ENCODE measurements around the gene CNBP.
"Not testable (repeated sequence)": the region's sequence is repeated elsewhere in the genome, so short reads cannot be mapped to it uniquely, and the experiment has no call there.

The CNBP gene

DNA sequence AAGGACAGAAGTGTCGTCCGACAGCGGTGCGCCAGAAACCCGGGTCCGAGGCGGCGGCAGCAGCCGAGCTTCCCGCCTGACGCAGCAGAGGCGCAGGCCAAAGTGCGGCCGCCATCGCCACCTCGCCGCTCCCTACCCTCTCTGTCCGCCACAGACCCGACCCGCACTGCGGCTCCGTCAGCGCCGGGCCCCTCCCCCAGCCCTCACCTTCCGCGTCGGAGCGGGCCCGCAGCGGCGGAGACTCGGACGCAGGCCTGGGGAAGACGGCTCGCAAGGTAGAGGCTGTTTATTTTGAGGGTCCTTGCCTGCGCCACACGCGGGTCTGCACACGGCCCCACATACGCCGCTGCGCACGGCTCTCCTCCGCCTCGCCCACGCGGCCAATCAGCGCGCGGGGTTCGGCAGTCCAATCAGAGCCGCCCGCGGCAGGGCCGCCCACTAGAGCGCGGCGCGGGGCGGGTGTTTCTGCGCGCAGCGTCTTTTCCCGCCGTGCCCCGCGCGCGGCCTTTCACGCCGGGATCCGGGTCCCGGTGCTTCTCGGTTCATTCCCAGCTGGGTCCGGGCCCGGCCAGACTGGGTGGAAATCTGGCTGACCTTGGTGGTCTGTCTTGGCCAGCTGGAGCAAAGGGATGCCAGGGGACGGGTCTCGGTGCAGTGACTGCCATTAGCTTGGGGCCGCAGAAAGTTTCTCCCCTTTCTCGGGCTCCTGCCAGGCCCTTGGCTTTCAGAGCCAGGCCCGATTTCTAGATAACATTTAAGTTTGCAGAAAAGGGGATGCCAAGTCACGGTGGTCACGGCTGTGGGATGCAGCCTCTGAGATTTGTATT lies at the start of gene CNBP:
Gene CNBP, minus strand, starts transcription at position 328 of the 827 bp plus-strand sequence. CDS start 12,139 bp downstream, outside the sequence.
- peak within 1 kb of the TSS; percentile 98 for H3K4me3 Mint-ChIP-seq

DNA sequence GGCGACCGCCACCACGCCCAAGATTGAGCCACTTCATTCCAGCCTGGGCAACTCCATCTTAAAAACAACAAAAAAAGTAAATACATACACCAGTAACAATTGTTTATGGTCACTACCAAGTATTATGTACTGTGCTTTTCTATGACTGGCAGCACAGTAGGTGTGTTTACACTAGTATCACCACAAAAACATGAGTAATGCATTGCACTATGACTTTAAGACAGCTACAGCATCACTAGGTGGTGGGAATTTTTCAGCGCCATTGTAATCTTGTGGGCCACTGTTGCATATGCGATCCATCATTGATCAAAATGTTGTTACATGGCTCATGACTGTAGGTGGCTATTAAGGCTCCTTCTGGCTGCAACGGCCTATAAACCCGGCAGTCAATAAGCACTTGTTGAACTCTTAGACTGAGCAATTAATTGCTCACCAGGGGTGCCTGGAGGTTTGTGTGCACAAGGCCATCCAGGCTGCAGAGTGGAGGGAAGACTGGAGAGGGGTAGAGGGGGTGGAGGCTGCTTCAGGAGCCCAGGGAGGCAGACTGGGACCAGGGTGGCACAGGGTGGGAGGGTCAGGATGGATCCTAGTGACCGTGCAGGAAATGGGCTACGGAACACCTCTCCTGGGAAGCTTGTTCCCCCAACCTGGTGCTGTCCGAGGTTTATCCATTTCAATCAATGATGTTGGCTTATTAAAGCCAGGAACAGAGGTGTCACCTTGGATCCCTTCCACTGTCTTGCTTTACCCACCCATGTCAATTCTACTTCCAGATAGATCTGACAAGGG lies 47.8 kb upstream of the CNBP start:
- Mint-ChIP-seq H3K4me1 (ENCODE audit: low read depth) (peaks cover 24% of the 10 kb centered on the region), H3K4me3 (no peak overlapping the region), H3K27me3 (no peaks in the 10 kb centered on the region), H3K27ac (peak overlapping the region; percentile 16), H3K36me3 (ENCODE audit: low read depth) (no peaks in the 10 kb centered on the region), H3K9me3 (no peaks in the 10 kb centered on the region)
- DNase-seq = no peak

More for the DNA sequence above, at the start of gene CNBP:
- Mint-ChIP-seq H3K4me1 (ENCODE audit: low read depth) (peaks cover 37% of the 10 kb centered on the region), H3K9me3 (no peaks in the 10 kb centered on the region), H3K36me3 (ENCODE audit: low read depth) (peaks cover 58% of the 10 kb centered on the region), H3K27ac (peak within 1 kb of the TSS; percentile 99), H3K27me3 (no peaks in the 10 kb centered on the region)
- peak; percentile 95 for DNase-seq

DNA sequence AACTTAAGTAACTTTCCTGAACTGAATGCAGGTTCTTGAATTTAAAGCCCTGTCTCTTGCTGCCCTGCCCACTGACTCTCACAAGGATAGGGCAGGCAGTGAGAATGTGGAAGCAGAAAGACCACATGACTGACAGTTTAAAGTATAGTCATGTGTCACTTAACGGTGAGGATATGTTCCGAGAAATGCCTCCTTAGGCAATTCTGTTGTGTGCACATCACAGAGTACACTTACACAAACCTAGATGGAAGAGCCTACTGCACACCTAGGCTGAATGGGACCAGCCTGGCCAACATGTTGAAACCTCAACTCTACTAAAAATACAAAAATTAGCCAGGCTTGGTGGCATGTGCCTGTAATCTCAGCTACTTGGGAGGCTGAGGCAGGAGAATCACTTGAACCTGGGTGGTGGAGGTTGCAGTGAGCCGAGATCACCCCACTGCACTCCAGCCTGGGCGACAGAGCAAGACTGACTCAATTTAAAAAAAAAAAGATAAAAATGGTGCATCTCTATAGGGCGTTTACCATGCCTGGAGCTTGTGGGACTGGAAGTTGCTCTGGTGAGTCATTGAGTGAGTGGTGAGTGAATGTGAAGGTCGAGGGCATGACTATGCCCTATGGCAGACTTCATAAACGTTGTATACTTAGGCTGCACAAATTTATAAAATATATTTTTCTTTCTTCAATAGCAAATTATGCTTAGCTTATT lies 46.8 kb upstream of the CNBP start:
- no peaks in the 10 kb centered on the region for H3K27me3 Mint-ChIP-seq
- peaks cover 28% of the 10 kb centered on the region for H3K4me1 Mint-ChIP-seq (ENCODE audit: low read depth)
- no peaks in the 10 kb centered on the region for H3K9me3 Mint-ChIP-seq
- DNase-seq = no peak
- no peak overlapping the region for H3K4me3 Mint-ChIP-seq
- H3K27ac Mint-ChIP-seq = peak overlapping the region; percentile 71
- H3K36me3 Mint-ChIP-seq (ENCODE audit: low read depth) = no peaks in the 10 kb centered on the region

DNA sequence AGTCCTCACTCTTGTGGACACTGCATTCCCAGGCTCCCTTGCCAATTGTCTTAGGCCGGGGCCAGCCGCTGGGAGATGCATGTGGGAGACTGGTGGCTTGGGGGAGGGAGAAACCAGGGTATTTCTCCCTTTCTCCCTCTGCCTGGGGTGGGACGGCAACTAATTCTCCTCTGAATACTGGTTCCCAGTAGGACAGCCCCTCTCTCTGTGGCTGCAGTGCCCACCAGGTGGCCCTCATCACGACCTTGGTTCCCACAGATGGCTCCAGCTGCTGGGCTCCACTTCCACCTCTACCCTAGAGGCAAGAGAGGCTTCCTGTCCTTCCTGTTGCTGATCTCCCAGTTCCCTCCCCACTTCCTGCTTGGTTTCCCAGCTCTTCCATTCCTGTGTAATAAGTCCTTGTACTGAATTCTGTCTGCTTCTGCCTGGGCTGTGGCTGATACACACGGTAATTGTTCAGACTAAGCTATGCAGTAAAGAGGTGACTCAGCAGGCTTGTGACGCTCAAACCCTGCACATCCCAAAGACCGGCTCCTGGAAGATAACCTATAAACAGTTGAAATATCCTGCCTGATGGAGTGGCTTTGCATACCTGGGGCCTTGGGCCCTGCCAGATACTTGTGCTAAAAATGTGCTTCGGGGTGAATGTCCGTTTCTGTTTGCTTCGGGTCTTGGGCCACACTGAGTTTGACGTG lies 45.3 kb upstream of the CNBP start:
- Mint-ChIP-seq H3K9me3 (no peaks in the 10 kb centered on the region), H3K4me1 (ENCODE audit: low read depth) (peaks cover 36% of the 10 kb centered on the region), H3K27ac (no peak overlapping the region), H3K4me3 (no peak overlapping the region), H3K36me3 (ENCODE audit: low read depth) (no peaks in the 10 kb centered on the region), H3K27me3 (no peaks in the 10 kb centered on the region)
- DNase-seq = no peak

DNA sequence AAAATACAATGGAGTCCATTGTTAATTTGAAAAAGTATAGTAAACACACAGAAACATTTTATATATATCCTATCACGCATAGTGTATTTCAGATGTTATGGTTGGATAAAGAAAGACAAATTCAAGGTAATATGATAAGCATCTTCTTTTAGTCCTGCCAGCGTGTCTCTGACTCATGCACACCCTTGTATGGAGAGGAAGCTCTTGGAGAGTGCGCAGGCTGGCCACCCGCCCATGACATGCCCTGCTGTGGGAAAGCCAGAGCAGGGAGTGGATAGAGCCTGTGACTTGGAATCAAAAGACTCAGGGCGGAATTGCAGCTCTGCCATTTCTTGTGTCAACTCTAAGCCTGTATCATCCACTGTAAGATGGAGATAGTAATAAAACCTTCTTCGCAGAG lies 42.7 kb upstream of the CNBP start:
- Mint-ChIP-seq H3K4me3 (no peak overlapping the region), H3K36me3 (ENCODE audit: low read depth) (no peaks in the 10 kb centered on the region), H3K27me3 (no peaks in the 10 kb centered on the region), H3K4me1 (ENCODE audit: low read depth) (peaks cover 29% of the 10 kb centered on the region), H3K27ac (no peak overlapping the region), H3K9me3 (no peaks in the 10 kb centered on the region)
- no peak for DNase-seq

DNA sequence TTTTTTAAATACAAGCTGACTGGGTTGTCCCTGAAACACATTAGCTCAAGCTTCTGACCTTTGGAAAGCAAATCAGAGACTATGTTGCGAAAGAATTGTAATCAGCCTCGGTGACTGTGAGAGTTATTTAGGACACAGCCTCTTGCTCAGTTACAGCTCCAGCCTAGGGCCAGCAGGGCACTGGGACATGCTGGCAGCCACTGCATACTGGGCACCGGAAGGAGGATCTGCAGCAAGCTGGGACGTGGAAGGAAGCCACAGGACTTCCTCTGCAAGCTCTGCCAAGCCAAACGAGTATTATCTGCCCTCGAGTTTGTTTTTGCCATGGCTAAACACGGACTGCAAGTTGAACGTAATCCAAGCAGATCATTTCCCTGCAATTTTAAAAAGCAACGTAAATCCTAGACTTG lies 41.3 kb upstream of the CNBP start:
- H3K4me3 Mint-ChIP-seq = peak overlapping the region; percentile 15
- DNase-seq = peak; percentile 39

DNA sequence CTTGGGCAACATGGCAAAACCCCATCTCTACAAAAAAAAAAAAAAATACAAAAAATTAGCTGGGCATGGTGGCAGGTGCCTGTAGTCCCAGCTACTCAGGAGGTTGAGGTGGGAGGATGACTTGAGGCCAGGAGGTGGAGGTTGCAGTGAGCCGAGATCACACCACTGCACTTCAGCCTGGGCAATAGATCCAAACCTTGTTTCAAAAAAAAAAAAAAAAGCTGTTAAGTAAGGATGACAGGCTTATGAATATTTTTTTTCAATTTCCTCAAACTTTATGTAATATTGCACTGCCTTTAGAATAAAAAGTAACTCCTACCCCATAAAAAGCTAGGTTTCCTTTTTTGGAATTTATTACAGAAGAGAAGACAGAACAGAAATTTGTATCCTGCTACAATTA lies 40.7 kb upstream of the CNBP start:
- not testable (repeated sequence) for H3K36me3 Mint-ChIP-seq (ENCODE audit: low read depth); DNase-seq; H3K27ac Mint-ChIP-seq; H3K4me3 Mint-ChIP-seq; H3K9me3 Mint-ChIP-seq; H3K27me3 Mint-ChIP-seq
- peaks cover 19% of the 10 kb centered on the region for H3K4me1 Mint-ChIP-seq (ENCODE audit: low read depth)

More for the DNA sequence above, 41.3 kb upstream of the CNBP start:
- no peaks in the 10 kb centered on the region for H3K27me3 Mint-ChIP-seq
- H3K36me3 Mint-ChIP-seq (ENCODE audit: low read depth) = no peaks in the 10 kb centered on the region
- H3K9me3 Mint-ChIP-seq = no peaks in the 10 kb centered on the region
- H3K27ac Mint-ChIP-seq = peak overlapping the region; percentile 28
- peaks cover 19% of the 10 kb centered on the region for H3K4me1 Mint-ChIP-seq (ENCODE audit: low read depth)

DNA sequence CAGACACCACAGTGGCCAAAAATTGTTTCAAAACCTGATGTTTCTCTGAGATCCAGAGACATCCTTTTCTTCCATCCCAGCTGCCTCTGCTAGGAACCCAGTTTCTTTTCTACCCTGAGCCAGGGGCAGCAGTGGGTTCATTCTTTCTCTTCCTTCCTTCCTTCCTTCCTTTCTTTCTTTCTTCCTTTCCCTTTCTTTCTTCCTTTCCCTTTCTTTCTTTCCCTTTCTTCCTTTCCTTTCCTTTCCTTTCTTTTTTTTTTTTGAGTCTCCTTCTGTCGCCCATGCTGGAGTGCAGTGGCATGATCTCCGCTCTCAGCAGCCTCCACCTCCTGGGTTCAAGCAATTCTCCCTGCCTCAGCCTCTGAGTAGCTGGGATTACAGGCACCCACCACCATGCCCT lies 35.0 kb upstream of the CNBP start:
- no peak for DNase-seq
- Mint-ChIP-seq H3K9me3 (no peaks in the 10 kb centered on the region), H3K27me3 (no peaks in the 10 kb centered on the region), H3K27ac (no peak overlapping the region), H3K36me3 (ENCODE audit: low read depth) (no peaks in the 10 kb centered on the region), H3K4me1 (ENCODE audit: low read depth) (no peaks in the 10 kb centered on the region), H3K4me3 (no peak overlapping the region)

DNA sequence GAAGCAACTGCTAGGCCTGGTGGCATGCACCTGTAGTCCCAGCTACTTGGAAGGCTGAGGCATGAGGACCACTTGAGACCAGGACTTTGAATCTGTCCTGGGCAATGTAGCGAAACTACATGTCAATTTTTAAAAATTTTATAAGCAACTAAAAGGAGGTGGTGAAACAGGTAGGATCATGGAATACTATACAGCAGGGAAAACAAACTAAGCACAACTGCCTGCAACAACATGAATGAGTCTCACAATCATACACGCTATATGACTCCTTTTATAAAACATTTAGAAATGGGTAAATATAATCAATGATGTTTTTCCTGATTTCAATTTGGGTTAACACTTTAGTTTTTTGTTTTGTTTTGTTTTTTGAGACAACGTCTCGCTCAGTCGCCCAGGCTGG lies 29.5 kb upstream of the CNBP start:
- Mint-ChIP-seq H3K9me3 (no peaks in the 10 kb centered on the region), H3K36me3 (ENCODE audit: low read depth) (no peaks in the 10 kb centered on the region), H3K4me1 (ENCODE audit: low read depth) (no peaks in the 10 kb centered on the region), H3K27ac (no peak overlapping the region), H3K4me3 (no peak overlapping the region), H3K27me3 (peaks cover 3% of the 10 kb centered on the region)
- DNase-seq = no peak

DNA sequence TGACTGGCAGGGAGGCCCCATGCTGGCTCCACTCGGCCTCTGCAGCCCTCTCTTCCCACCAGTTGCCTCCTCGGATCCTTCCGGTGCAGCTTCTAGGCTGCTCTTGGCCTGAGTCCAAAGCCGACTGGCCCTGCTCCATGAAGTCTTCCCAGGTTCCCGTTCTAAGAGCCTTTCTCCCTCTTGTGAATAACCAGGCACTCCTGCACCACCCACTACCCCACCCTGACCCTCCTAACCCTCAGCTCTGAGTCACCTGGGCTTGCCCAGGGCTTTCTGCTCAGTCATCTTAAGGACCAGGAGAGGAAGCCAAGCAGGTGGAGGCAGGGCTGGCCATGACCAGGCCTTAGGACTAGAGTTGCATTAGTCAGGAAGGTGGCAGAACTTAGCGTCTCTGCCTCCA lies 28.1 kb upstream of the CNBP start:
- Mint-ChIP-seq H3K27me3 (peaks cover 3% of the 10 kb centered on the region), H3K27ac (no peak overlapping the region), H3K4me1 (ENCODE audit: low read depth) (no peaks in the 10 kb centered on the region), H3K4me3 (no peak overlapping the region), H3K36me3 (ENCODE audit: low read depth) (no peaks in the 10 kb centered on the region), H3K9me3 (no peaks in the 10 kb centered on the region)
- no peak for DNase-seq

DNA sequence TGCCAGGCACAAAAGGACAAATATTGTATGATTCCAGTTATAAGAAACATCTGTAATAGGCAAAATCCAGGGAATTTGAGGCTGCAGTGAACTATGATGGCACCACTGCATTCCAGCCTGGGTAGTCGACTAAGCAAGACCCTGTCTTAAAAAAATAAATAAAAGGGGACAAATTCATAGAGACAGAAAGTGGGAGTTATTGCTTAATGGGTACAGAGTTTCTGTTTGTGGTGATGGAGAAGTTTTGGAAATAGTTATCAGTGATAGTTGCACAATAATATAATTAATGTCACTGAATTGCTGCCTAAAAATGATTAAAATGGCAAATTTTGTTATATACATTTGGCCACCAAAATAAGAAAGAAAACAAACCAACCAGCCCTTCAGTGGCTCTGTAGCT lies 27.6 kb upstream of the CNBP start:
- H3K4me3 Mint-ChIP-seq = no peak overlapping the region
- no peak overlapping the region for H3K27ac Mint-ChIP-seq
- peaks cover 3% of the 10 kb centered on the region for H3K27me3 Mint-ChIP-seq
- DNase-seq = no peak
- no peaks in the 10 kb centered on the region for H3K9me3 Mint-ChIP-seq
- no peaks in the 10 kb centered on the region for H3K4me1 Mint-ChIP-seq (ENCODE audit: low read depth)
- no peaks in the 10 kb centered on the region for H3K36me3 Mint-ChIP-seq (ENCODE audit: low read depth)

DNA sequence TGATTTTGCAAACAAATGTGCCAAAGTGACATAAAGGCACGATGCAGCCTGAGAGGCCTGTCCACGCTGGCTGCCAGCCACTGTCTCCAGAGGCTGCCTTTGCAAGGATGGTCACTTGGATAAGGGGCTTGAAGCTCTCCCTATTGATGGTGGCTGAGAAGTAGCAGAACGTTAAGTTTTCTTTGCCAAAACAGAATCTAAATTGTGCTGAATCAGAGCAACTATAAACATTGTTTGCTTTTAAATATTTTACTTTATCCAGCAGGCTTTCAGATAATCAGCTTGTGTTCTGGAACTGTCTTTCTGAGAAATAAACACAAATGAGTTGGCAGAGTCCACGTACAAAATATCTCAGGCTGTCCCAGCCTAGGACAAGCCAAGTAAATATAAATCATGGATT lies 23.8 kb upstream of the CNBP start:
- Mint-ChIP-seq H3K4me1 (ENCODE audit: low read depth) (no peaks in the 10 kb centered on the region), H3K4me3 (no peak overlapping the region), H3K36me3 (ENCODE audit: low read depth) (no peaks in the 10 kb centered on the region), H3K27me3 (peaks cover 3% of the 10 kb centered on the region), H3K9me3 (no peaks in the 10 kb centered on the region), H3K27ac (no peak overlapping the region)
- no peak for DNase-seq

DNA sequence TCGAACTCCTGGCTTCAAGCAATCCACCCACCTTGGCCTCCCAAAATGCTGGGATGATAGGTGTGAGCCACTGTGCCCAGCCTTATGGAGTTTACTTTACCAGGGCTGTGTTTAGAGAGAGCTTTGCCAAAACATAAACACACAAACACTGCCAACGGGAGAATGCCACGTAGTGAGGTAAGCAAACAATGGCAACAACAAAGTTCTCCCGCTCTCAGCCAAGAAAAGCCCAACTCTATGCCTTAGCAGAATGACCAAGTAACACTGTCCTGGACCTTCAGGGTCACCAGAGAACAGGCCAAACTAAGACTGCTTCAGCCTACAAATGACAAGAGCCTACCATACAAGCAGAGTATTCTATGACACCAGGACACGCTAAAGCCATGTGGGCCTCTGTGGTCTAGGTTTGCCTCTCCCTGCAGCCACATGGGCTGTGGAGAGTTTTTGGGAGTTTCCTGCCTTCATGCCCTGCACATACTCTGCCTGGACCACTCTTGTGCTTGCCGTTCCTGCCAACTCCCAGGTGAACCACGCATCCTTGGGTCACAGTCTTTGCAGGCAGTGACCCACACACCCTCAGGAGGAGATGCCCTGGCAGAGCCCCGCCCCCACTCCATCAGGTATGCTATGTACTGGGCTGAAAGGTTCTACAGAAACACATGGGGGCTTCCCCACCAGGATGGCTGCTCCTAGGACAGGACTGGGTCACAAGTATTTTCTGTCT lies 21.6 kb upstream of the CNBP start:
- no peak for DNase-seq
- no peaks in the 10 kb centered on the region for H3K9me3 Mint-ChIP-seq
- H3K4me1 Mint-ChIP-seq (ENCODE audit: low read depth) = no peaks in the 10 kb centered on the region
- H3K4me3 Mint-ChIP-seq = no peak overlapping the region
- no peak overlapping the region for H3K27ac Mint-ChIP-seq
- no peaks in the 10 kb centered on the region for H3K36me3 Mint-ChIP-seq (ENCODE audit: low read depth)
- peaks cover 2% of the 10 kb centered on the region for H3K27me3 Mint-ChIP-seq

DNA sequence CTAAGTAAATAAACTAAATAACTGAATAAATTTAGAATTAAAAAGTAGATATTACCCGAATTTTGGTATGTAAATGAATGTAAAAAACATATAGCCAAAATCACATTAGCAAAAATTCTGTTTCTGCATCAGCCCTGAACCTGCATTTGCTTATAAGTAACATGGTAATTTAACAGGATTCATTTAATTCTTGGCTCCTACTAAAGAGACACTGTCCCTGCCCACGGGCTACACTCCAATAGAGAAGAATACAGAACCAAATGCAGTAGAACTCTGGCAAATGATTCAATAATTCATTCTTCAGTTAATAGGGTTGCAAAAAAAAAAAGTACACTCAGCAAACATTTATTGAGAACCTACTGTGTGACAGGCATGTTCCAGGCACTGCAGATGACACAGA lies 20.8 kb upstream of the CNBP start:
- no peaks in the 10 kb centered on the region for H3K27me3 Mint-ChIP-seq
- H3K27ac Mint-ChIP-seq = no peak overlapping the region
- no peaks in the 10 kb centered on the region for H3K4me1 Mint-ChIP-seq (ENCODE audit: low read depth)
- no peaks in the 10 kb centered on the region for H3K36me3 Mint-ChIP-seq (ENCODE audit: low read depth)
- DNase-seq = no peak
- H3K9me3 Mint-ChIP-seq = no peaks in the 10 kb centered on the region
- no peak overlapping the region for H3K4me3 Mint-ChIP-seq
